ENCODE measurements around the gene CPTP. TPM values are rescaled to one million over a fixed set of nuclear protein-coding genes. Genes with fewer than 3 reads are reported as not detected.

CPTP gene
- total RNA-seq (2014; rRNA removed) = 141 and 168 TPM in 2 replicates
- percentile 79 among the genes with signal in this experiment for Bru-seq, nascent RNA
- BruChase-seq, experiment 1, labeled RNA remaining after a 6-hour chase = percentile 91 among the genes with signal in this experiment
- BruChase-seq, experiment 2, labeled RNA remaining after a 2-hour chase = percentile 85 among the genes with signal in this experiment
- long read RNA-seq, transcript CPTP-201 (3 exons, 2,190 nt) = major isoform, 138 of 180 reads
- long read RNA-seq, transcript CPTP-202 (2 exons, 1,101 nt) = minor isoform, 6 of 180 reads
- long read RNA-seq, partial matches to known transcripts = 33 of 180 reads
- long read RNA-seq, other reads (novel, unspliced or antisense) = 1 of 180 reads

DNA sequence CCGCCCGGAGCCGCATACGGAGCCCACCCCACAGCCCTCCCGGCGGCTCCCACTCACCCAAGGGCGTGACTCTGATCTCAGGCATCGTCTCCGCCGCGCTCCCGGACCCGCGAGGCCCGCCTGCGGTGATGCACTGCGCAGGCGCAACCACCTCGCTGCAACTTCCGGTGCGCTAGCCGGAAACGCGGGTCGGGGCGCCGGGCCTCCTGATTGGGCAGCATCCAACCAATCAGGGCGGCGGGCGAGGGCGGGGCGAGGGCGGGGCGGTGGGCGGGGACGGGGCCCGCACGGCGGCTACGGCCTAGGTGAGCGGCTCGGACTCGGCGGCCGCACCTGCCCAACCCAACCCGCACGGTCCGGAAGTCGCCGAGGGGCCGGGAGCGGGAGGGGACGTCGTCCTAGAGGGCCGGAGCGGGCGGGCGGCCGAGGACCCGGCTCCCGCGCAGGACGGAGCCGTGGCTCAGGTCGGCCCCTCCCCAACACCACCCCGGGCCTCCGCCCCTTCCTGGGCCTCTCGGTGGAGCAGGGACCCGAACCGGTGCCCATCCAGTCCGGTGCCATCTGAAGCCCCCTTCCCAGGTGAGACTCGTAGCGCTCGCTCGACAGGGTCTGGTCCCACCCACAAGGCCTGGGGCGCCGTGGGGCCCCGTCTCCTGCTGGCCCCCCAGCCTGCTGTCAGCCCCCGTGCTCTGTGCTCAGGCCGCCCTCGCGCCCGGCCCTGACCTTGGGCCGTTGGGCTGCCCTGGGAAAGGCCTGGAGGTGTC lies at the start of gene CPTP, which contains the start of gene INTS11:
Gene CPTP, plus strand, starts transcription at position 279 of the 764 bp plus-strand sequence. CDS start 2,109 bp downstream, outside the sequence.
Gene INTS11, minus strand, starts transcription at position 137 of the 764 bp plus-strand sequence. Its CDS starts 52 bp downstream, at position 85.
- Histone ChIP-seq H3F3A (ENCODE audit: low read length, unreplicated experiment) (no peaks in the 10 kb centered on the region), H3K27ac (ENCODE audit: low read length) (peak within 1 kb of the TSS; percentile 53), H3K9me2 (replicated peaks; ENCODE audit: low read length) (no peaks in the 10 kb centered on the region), H3K4me2 (ENCODE audit: low read length) (peak within 1 kb of the TSS; percentile 97), H3K27me3 (ENCODE audit: low read length) (no peaks in the 10 kb centered on the region), H2AFZ (ENCODE audit: low read length) (peak within 1 kb of the TSS; percentile 62), H3K9ac (ENCODE audit: low read length) (peak within 1 kb of the TSS; percentile 95), H4K20me1 (ENCODE audit: low read length) (peaks cover 29% of the 10 kb centered on the region), H3K4me1 (ENCODE audit: insufficient read depth, low read length) (peaks cover 26% of the 10 kb centered on the region), H3K9me3 (ENCODE audit: low read length) (no peaks in the 10 kb centered on the region), H3K36me3 (ENCODE audit: low read depth, low read length) (peaks cover 12% of the 10 kb centered on the region; the same call in 1 of the 2 replicates), H3K79me2 (ENCODE audit: low read length) (peaks cover 69% of the 10 kb centered on the region), H3K4me3 (ENCODE audit: low read length) (peak within 1 kb of the TSS; percentile 90)
- ATAC-seq (peak; percentile 65), DNase-seq (peak; percentile 97)
- intact Hi-C loops (cut with micrococcal nuclease) = no loop called here
- CTCF ChIA-PET = no interaction called here
- TF ChIP-seq EZH2 (IDR thresholded peaks at IDR 0.05; ENCODE audit: low read length, unreplicated experiment) (no peak), EZH2phosphoT487 (IDR thresholded peaks at IDR 0.05; ENCODE audit: borderline replicate concordance, low read length) (no peak)
- TF ChIP-seq, protein P1, sequence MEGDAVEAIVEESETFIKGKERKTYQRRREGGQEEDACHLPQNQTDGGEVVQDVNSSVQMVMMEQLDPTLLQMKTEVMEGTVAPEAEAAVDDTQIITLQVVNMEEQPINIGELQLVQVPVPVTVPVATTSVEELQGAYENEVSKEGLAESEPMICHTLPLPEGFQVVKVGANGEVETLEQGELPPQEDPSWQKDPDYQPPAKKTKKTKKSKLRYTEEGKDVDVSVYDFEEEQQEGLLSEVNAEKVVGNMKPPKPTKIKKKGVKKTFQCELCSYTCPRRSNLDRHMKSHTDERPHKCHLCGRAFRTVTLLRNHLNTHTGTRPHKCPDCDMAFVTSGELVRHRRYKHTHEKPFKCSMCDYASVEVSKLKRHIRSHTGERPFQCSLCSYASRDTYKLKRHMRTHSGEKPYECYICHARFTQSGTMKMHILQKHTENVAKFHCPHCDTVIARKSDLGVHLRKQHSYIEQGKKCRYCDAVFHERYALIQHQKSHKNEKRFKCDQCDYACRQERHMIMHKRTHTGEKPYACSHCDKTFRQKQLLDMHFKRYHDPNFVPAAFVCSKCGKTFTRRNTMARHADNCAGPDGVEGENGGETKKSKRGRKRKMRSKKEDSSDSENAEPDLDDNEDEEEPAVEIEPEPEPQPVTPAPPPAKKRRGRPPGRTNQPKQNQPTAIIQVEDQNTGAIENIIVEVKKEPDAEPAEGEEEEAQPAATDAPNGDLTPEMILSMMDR (conservative IDR thresholded peaks at IDR 0.05; ENCODE audit: low read depth, low read length) = no peak
- POLR2A ChIA-PET (ENCODE audit: unreplicated experiment) = no interaction called here
- no TSS peak for BruUV-seq (replicated peaks)

DNA sequence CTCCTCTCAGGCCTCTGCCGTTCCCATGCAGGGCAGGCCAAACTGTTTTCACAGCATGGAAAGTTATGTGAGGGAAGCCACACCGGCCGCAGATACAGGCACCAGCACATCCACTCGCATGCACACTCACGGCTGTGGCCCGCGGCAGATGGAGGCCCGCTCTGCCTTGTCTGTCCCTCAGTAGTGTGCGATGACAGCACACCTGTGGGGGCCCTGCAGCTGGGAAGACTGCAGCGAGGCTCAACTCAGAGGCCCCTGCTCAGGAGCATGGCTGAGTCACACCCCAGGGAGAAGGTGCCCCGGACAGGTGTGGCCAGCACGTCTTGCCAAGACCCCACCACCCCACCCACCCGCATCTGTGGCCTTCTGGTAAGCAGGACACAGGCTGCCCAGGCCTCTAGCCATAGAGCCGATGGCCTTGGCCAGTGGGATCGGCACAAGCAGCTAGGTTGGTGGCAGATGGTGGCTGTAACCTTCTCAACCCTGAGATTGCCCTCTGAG lies 49.6 kb upstream of the CPTP start:
- no peak for TF ChIP-seq EZH2phosphoT487 (IDR thresholded peaks at IDR 0.05; ENCODE audit: borderline replicate concordance, low read length)
- TF ChIP-seq, protein P1 (conservative IDR thresholded peaks at IDR 0.05; ENCODE audit: low read depth, low read length) = no peak
- H4K20me1 ChIP-seq (ENCODE audit: low read length) = peaks cover 12% of the 10 kb centered on the region
- peaks cover 29% of the 10 kb centered on the region for H3K4me1 ChIP-seq (ENCODE audit: insufficient read depth, low read length)
- H3K27me3 ChIP-seq (ENCODE audit: low read length) = no peaks in the 10 kb centered on the region
- no peak overlapping the region for H3K27ac ChIP-seq (ENCODE audit: low read length)
- intact Hi-C loops (cut with micrococcal nuclease) = no loop called here
- ChIA-PET CTCF (no interaction called here), POLR2A (ENCODE audit: unreplicated experiment) (no interaction called here)
- no peak for ATAC-seq
- BruUV-seq (replicated peaks) = no TSS peak
- peaks cover 3% of the 10 kb centered on the region for H3F3A ChIP-seq (ENCODE audit: low read length, unreplicated experiment)
- no peaks in the 10 kb centered on the region for H3K9me3 ChIP-seq (ENCODE audit: low read length)
- H3K9me2 ChIP-seq (replicated peaks; ENCODE audit: low read length) = no peaks in the 10 kb centered on the region
- H3K4me2 ChIP-seq (ENCODE audit: low read length) = peak overlapping the region; percentile 99
- peak overlapping the region; percentile 96; the same call in 1 of the 2 replicates for H3K4me3 ChIP-seq (ENCODE audit: low read length)
- no peak overlapping the region for H2AFZ ChIP-seq (ENCODE audit: low read length)
- peaks cover 44% of the 10 kb centered on the region for H3K79me2 ChIP-seq (ENCODE audit: low read length)
- no peak overlapping the region for H3K9ac ChIP-seq (ENCODE audit: low read length)
- DNase-seq = no peak
- peaks cover 10% of the 10 kb centered on the region; the same call in 1 of the 2 replicates for H3K36me3 ChIP-seq (ENCODE audit: low read depth, low read length)

Data from PC-3 (cell line).